Measurements from ENCODE around the gene RAD50.

DNA sequence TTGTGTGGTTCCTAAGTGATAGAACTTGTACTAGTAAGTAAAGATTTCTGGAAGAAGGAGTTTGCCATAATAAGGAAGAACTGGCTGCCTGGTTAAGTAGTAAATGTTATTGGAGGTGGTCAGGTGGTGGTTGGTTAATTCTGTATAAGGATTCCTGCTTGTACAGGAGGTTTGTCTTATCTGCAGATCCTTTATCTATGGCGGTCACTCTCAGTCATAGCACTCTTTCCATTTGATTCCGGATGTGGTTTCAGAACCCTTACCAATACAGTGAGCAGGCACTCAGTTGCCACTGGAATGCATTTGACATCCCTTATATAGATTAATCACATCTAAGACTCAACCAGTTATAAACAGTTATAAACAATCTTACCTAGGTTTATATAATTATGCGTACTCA is 50.3 kb downstream of the RAD50 start:
- TF ChIP-seq POLR2A (IDR thresholded peaks at IDR 0.05) (no peak), CTCF (IDR thresholded peaks at IDR 0.05 in 8 of 11, conservative IDR thresholded peaks at IDR 0.05 in 3 of 11) (no peak)

Data from spleen (tissue), 7 donors.